Mucosa of stomach (tissue), 1 donor: ENCODE data around the gene NCKIPSD.
A peak's percentile ranks its signal among the peaks of the same experiment; 100 is the strongest.

Experiments used
- H3K27me3 ChIP-seq: one replicate; pipeline ENCODE4 v1.7.0; 2013; ENCODE audit warnings: mild to moderate bottlenecking, low read length; ENCODE audit not compliant: control insufficient read depth, insufficient read depth
- H3K36me3 ChIP-seq: one replicate; pipeline ENCODE4 v1.7.0; 2013; ENCODE audit warnings: low read length; ENCODE audit not compliant: control insufficient read depth, insufficient read depth
- H3K4me1 ChIP-seq: one replicate; pipeline ENCODE4 v1.7.0; 2013; ENCODE audit warnings: mild to moderate bottlenecking, low read length; ENCODE audit not compliant: control insufficient read depth, insufficient read depth
- H3K4me3 ChIP-seq: one replicate; pipeline ENCODE4 v1.7.0; 2013; ENCODE audit warnings: low read length
- H3K9ac ChIP-seq: one replicate; pipeline ENCODE4 v1.7.0; 2013; ENCODE audit warnings: mild to moderate bottlenecking, low read length, moderate library complexity
- H3K9me3 ChIP-seq: one replicate; pipeline ENCODE4 v1.7.0; 2013; ENCODE audit warnings: mild to moderate bottlenecking, low read length, moderate library complexity; ENCODE audit not compliant: control insufficient read depth
- donor health status: Pancreatic carcinoma.

NCKIPSD gene

DNA sequence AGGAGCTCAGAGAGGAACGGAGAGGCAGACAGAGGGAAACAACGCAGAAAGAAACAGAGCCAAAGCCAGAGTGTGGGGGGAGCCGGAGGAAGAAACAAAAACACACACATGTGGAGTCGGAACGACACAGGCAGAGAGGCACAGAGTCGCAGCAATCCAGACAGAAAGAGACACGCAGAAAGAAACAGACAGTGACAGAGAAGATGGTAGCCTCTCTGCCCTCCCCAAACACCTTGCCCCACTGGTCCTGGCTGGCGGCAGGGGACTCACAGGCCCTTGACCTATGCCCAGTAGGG is 1.7 kb downstream of the NCKIPSD start:
- no peaks in the 10 kb centered on the region for H3K9me3 ChIP-seq
- peaks cover 14% of the 10 kb centered on the region for H3K36me3 ChIP-seq
- no peak overlapping the region for H3K4me3 ChIP-seq
- H3K9ac ChIP-seq: peak overlapping the region; percentile 14
- no peaks in the 10 kb centered on the region for H3K27me3 ChIP-seq
- peaks cover 25% of the 10 kb centered on the region for H3K4me1 ChIP-seq

DNA sequence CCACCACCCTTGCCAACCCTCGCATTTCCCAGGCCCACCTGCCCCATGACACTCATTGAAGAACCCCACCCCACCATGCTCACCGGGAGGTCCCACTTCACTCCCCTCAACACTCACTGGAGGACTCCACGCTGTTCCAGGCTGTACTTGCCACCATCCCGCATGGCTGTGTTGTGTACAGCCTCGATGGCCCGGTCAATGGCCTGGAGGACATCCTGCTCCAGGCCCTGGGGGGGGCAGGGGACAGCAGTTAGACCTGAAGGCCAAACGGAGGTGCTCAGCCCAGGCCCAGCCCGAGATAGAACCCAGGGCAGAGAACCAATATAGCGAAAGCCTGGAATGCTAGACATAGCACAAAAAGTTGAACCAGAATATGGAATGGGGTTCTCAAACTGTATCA is 2.9 kb downstream of the NCKIPSD start:
- Histone ChIP-seq H3K9ac (no peak overlapping the region), H3K4me3 (no peak overlapping the region), H3K4me1 (peaks cover 25% of the 10 kb centered on the region), H3K36me3 (peaks cover 9% of the 10 kb centered on the region), H3K27me3 (no peaks in the 10 kb centered on the region), H3K9me3 (no peaks in the 10 kb centered on the region)

DNA sequence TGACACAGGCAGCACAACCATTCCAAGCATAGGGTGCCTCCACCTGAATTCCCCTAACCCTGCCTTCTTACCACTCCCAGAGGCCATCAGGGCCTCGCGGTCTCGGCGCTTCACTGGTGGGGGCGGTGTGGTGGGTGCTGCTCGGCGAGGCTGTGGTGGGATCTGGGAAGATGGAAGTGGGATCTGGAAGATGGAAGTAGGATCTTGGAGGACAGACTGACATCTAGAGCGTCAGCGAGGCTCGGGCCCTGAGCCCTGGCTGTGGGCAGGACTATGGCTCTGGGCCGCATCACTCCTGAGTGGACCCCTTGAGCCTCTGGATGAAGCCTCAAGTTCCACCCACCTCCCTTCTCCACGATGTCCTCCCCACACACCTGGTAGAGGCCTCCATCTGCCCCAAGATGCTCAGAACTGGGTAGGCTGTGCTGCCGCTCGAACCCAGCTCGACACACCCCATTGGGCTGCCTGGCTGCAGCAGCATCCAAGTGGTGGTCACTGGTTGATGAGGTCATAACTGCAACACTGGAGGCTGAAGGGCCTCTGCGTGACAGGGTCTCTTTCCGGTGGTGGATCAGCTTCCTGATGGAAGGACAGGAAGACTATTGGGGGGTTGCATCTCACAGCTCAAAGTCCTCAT is 3.6 kb downstream of the NCKIPSD start:
- Histone ChIP-seq H3K9ac (no peak overlapping the region), H3K4me3 (no peak overlapping the region), H3K9me3 (no peaks in the 10 kb centered on the region), H3K36me3 (peaks cover 5% of the 10 kb centered on the region), H3K27me3 (no peaks in the 10 kb centered on the region), H3K4me1 (peaks cover 25% of the 10 kb centered on the region)

DNA sequence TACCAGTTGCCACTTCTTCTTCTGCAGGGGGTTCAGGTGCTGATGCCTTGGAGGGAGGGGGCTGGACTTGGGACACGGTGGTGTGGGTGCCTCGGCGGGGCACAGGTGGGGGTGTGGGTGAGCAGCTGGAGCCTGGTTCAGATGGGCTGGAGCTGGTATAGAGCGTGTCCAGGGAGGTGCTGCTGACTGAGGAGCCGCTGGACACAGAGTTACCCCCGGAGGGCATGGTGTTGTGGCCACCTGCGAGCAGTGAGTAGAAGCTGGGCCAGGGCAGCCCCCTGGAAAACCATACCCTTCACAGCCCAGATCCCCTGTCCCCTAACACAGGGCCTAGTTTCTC is 4.2 kb downstream of the NCKIPSD start:
- no peaks in the 10 kb centered on the region for H3K27me3 ChIP-seq
- H3K9me3 ChIP-seq: no peaks in the 10 kb centered on the region
- peaks cover 5% of the 10 kb centered on the region for H3K36me3 ChIP-seq
- no peak overlapping the region for H3K4me3 ChIP-seq
- no peak overlapping the region for H3K9ac ChIP-seq
- peaks cover 24% of the 10 kb centered on the region for H3K4me1 ChIP-seq

DNA sequence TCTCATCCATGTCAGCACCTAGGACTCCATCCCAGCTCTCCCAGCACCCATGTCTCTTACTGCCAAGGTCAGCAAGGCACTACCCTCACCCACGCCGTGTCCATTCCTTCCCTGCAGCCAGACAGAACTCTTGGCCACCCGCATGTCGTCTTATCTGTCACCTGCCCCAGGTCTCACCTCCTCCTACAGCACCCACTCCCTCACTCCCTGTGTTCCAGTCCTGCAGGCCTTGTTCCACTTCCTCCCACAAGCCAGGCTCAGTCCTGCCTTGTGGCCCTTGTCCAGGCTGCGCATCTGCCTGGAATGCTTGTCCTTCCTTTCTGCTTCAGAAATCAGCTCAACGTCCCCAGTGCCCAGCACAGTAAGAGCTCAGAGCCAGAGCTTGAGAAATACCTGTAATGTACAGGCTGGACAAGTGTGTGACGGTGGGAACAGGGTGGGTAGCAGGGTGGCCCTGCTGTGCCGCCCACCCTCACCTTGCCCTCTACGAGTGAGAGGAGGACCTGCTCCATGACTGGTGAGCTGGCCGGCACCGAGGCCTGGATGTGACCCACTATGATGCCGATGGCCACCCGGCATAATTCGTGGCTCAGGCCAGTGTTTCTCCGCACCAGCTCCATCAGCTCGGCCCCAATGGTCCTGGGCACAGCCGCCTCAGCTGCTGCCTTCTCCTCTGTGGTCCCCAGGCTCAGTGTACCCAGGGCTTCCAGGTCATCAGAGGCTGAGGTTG is 4.7 kb downstream of the NCKIPSD start:
- H3K4me1 ChIP-seq: peaks cover 20% of the 10 kb centered on the region
- H3K9ac ChIP-seq: no peak overlapping the region
- no peaks in the 10 kb centered on the region for H3K9me3 ChIP-seq
- peaks cover 5% of the 10 kb centered on the region for H3K36me3 ChIP-seq
- H3K4me3 ChIP-seq: no peak overlapping the region
- H3K27me3 ChIP-seq: no peaks in the 10 kb centered on the region

DNA sequence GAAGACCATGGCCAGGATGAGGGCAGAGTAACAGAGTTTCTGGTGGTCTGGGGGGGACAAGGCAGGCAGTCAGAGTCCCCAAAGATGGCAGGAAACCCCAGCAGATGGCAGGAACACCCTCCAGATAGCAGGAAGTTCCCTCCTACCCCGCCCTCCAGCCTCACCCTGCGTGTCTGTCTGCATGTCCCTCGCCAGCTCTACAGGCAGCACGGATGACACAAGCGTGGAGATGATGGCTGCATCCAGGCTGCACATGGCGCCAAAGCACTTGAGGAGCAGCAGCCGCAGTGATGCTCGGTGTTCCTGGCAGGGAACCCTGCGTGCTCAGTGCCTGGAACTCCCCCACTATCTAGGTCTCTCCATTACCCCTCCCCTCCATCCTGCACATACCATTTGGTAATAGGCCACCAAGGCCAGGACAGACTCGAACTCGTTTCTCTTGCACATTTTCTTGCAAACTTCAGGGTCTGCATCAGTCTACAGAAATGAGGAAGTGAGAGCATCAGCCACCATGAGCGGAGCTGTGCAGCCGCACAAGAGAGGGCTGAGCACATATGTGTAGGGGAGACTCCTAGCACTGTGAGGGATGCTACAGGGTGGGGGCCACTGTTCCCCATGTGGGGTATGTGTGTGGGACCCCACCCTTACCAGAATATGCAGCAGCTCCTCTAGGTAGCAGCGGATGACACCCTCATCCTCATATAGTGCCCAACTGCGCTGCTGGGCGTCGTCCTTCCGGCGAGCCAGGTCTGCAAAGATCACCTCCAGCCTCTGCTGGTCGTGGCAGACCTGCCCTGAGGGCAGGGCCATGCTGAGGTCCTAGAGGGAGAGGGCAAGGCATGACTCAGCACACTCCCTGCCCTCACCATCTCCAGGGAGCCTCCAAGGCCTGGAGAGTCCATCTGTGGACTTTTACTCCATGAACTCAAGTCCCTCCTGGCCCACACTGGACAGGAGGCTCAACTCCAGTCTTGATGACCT is 6.0 kb downstream of the NCKIPSD start:
- Histone ChIP-seq H3K27me3 (no peaks in the 10 kb centered on the region), H3K9ac (no peak overlapping the region), H3K9me3 (no peaks in the 10 kb centered on the region), H3K4me1 (peaks cover 17% of the 10 kb centered on the region), H3K4me3 (no peak overlapping the region), H3K36me3 (peaks cover 5% of the 10 kb centered on the region)

DNA sequence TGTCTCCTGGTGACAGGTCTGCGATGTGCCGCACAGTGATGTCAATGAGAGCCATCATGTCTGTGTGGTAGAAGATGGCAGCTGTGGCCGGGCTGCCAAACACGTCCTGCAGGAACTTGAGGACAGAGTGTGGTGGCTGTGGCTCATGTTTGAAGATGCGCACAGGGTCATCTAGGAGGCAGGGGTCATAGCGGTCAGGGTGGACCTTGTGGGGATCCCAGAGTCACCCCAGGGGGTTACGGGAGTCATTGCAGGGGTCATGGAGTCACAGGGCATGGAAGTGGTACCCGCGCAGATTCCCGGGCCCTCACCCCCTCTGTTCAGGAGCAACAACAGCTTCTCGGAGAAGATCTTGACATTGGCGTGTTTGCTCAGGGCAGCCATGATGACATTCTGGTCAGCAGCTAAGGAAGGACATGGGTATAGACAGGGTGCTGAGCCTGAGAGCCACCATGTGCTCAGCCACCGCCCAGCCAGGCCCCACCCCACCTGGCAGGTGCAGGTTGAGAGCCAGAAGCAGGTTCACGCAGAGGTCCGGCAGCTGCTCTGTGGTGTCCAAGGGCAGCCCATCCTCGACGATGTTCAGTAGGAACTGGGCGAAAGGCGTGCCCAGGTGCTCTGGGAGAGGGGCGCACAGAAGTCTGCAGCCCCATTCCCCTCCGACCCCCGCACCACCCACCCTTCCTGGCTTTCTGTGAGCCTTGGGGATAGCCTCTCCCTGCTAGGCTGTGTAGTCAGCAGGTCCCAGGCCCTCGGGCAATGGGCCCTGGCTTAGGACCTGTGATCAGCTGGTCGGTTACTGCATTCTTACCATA is 6.9 kb downstream of the NCKIPSD start:
- H3K4me1 ChIP-seq: peaks cover 8% of the 10 kb centered on the region
- no peak overlapping the region for H3K4me3 ChIP-seq
- H3K36me3 ChIP-seq: peaks cover 5% of the 10 kb centered on the region
- H3K27me3 ChIP-seq: no peaks in the 10 kb centered on the region
- no peak overlapping the region for H3K9ac ChIP-seq
- H3K9me3 ChIP-seq: no peaks in the 10 kb centered on the region

DNA sequence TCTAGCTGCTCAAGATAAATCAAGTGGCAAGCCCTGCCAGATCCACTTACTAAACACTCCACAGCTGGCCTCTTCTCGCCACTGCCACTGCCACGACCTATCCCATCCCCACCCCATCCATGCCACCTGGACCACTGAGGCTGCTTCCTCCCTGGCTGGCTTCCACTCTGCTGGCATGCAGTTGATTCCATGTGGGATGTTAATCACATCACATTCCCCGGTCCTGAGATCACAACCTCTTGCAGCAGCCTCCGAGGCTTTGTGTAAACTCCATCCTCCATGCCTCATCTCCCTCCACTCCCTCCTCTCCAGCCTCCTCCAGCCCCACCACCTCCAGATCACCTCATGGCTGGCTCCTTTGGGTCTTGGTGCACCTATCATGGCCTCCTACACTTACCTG is 7.7 kb downstream of the NCKIPSD start:
- Histone ChIP-seq H3K4me3 (no peak overlapping the region), H3K4me1 (peaks cover under 1% of the 10 kb centered on the region), H3K36me3 (peaks cover 5% of the 10 kb centered on the region), H3K9ac (no peak overlapping the region), H3K9me3 (no peaks in the 10 kb centered on the region), H3K27me3 (no peaks in the 10 kb centered on the region)

DNA sequence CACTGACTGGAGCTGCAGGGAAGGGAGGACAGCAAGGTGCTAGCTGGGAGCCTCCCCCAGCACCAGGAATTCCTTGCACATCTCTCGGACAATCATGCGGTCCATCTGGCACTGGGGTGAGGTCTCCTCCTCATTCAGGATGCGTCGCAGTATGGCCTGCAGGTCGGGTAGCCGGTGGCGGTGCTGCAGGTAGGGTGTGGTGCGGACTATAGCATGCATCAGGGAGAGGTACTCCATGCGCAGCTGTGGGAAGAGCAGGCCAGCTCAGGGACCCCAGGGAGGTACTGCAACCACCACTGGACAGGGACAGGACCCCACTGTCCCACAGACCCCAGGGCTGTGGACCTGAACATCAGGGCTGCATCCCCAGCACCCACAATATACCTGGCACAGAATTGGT is 11.2 kb downstream of the NCKIPSD start:
- Histone ChIP-seq H3K27me3 (no peaks in the 10 kb centered on the region), H3K9ac (no peak overlapping the region), H3K9me3 (no peaks in the 10 kb centered on the region), H3K4me1 (no peaks in the 10 kb centered on the region), H3K4me3 (no peak overlapping the region), H3K36me3 (peaks cover 5% of the 10 kb centered on the region)

DNA sequence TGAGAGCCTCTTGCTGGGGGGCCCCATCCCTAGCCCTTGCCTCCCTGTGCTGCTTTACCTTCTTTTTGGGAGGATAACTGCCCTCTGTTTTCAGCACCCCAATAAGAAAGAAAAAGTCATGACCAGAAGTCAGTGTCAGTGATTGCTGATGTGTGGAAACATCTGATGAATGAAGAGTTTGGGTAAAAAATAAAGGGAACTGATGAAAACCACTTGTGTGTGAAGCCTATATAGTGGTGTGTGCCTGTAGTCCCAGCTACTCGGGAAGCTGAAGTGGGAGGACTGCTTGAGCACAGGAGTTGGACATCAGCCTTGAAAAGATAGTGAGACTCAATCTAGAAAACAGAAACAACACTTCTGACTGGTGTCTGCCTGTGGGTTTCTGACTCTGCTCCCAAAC is 13.2 kb downstream of the NCKIPSD start:
- no peak overlapping the region for H3K9ac ChIP-seq
- H3K27me3 ChIP-seq: no peaks in the 10 kb centered on the region
- H3K36me3 ChIP-seq: no peaks in the 10 kb centered on the region
- H3K4me1 ChIP-seq: no peaks in the 10 kb centered on the region
- H3K9me3 ChIP-seq: no peaks in the 10 kb centered on the region
- no peak overlapping the region for H3K4me3 ChIP-seq

DNA sequence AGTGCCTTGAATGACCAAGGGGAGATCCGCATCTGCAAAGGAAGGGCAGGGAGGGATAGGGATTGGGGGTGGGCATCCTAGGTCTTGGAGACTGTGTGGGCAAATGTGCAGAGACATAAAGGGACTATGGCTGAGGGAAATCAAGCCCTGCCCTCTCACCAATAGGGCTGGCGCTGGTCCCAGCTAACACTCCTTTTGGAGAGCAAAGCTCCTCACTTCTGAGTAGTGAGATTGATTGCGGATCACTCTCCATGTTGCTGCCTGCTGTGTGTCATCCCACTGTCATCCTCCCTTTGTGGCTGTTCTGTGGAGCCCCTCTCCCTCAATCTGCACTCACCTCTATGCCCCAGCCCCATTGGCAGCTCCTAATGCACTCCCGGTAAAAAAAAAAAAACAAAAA is 20.8 kb downstream of the NCKIPSD start:
- no peaks in the 10 kb centered on the region for H3K36me3 ChIP-seq
- H3K9me3 ChIP-seq: no peaks in the 10 kb centered on the region
- no peak overlapping the region for H3K9ac ChIP-seq
- H3K4me3 ChIP-seq: no peak overlapping the region
- peaks cover 24% of the 10 kb centered on the region for H3K4me1 ChIP-seq
- H3K27me3 ChIP-seq: peaks cover 29% of the 10 kb centered on the region
